Left renal cortex interstitium (tissue), 4 donors: Measurements from ENCODE around the gene ZNF823. TPM values are rescaled to one million over a fixed set of nuclear protein-coding genes. Genes with fewer than 3 reads are reported as not detected.
"Not testable (repeated sequence)": the region's sequence is repeated elsewhere in the genome, so short reads cannot be mapped to it uniquely, and the experiment has no call there.

Source experiments
- DNase-seq, 4 donors: peaks; one replicate each; pipeline ENCODE4 v3.0.0-alpha.2; 2013; ENCODE audit warnings: low read depth in 4 of 4, low spot score in 2 of 4, missing footprints in 1 of 4
- polyA plus RNA-seq, 4 donors: library from polyadenylated mRNA; unstranded; fragments of 120-200 nt; gene quantifications; one replicate each; pipeline ENCODE4 v1.2.1, GENCODE V29; 2013; ENCODE audit not compliant: insufficient read length in 4 of 4

The ZNF823 gene
- polyA plus RNA-seq, result 10 to 100 TPM in 3 of 4 donors, 1 to 10 TPM in 1; 9.1 to 13.9 (median 10.4) TPM

GRCh38 chr19:11738746-11739620, at the start of gene ZNF823:
ZNF823 (minus strand) TSS chr19:11738946; CDS start chr19:11738819, 127 bp downstream.
- peak; percentile 96 to 99 (median 98) for DNase-seq

- DNase-seq, result no peak
Measured at GRCh38 chr19:11787536-11787935, 48.8 kb upstream of the ZNF823 start.

- no peak for DNase-seq
Measured at GRCh38 chr19:11784356-11784755, 45.6 kb upstream of the ZNF823 start.

- DNase-seq, result no peak
Measured at GRCh38 chr19:11783767-11784166, 45.0 kb upstream of the ZNF823 start.

- no peak for DNase-seq
Measured at GRCh38 chr19:11781295-11782057, 42.7 kb upstream of the ZNF823 start.

GRCh38 chr19:11780431-11781020, 41.8 kb upstream of the ZNF823 start:
- DNase-seq, result no peak

GRCh38 chr19:11776669-11777068, 37.9 kb upstream of the ZNF823 start:
- not testable (repeated sequence) for DNase-seq

GRCh38 chr19:11771520-11771919, 32.8 kb upstream of the ZNF823 start:
- DNase-seq, result not testable (repeated sequence)

GRCh38 chr19:11769995-11770394, 31.2 kb upstream of the ZNF823 start:
- no peak for DNase-seq

- peak; percentile 20 to 39 (median 34) for DNase-seq
Measured at GRCh38 chr19:11767633-11768133, 28.9 kb upstream of the ZNF823 start.

- peak; percentile 90 to 96 (median 94) for DNase-seq
Measured at GRCh38 chr19:11766597-11767591, 28.1 kb upstream of the ZNF823 start, which contains the start of gene ZNF441. ZNF441 (plus strand) TSS chr19:11767000; CDS start chr19:11767194, 194 bp downstream.

- DNase-seq, result no peak
Measured at GRCh38 chr19:11763611-11764010, 24.9 kb upstream of the ZNF823 start.

GRCh38 chr19:11763117-11763516, 24.4 kb upstream of the ZNF823 start:
- no peak for DNase-seq

- DNase-seq, result no peak
Measured at GRCh38 chr19:11759805-11760204, 21.1 kb upstream of the ZNF823 start.

GRCh38 chr19:11756965-11757364, 18.2 kb upstream of the ZNF823 start:
- no peak for DNase-seq

- no peak for DNase-seq
Measured at GRCh38 chr19:11754663-11755062, 15.9 kb upstream of the ZNF823 start.

- no peak for DNase-seq
Measured at GRCh38 chr19:11752244-11752736, 13.5 kb upstream of the ZNF823 start.

GRCh38 chr19:11749751-11750150, 11.0 kb upstream of the ZNF823 start:
- no peak for DNase-seq

- DNase-seq, result no peak
Measured at GRCh38 chr19:11747277-11747676, 8.5 kb upstream of the ZNF823 start.
